Gastrocnemius medialis (tissue), 4 donors: ENCODE measurements around the gene COL23A1.

Source experiments
- CTCF ChIP-seq, 5 experiments: fragments of 450-650 bp in 3 of 5; fragments of 200-600 bp in 2 of 5; sonication (generic) in 2 of 5; IDR thresholded peaks in 4 of 5; conservative IDR thresholded peaks in 1 of 5; 1 replicate in 4 of 5; 2 replicates in 1 of 5; pipeline ENCODE4 v1.5.1; 2016 to 2019; ENCODE audit warnings: antibody characterized with exemption in 5 of 5, mild to moderate bottlenecking in 3 of 5, moderate library complexity in 3 of 5
- POLR2A ChIP-seq, 2 donors: fragments of 450-650 bp; IDR thresholded peaks; one replicate each; pipeline ENCODE4 v1.6.1; 2017; ENCODE audit warnings: antibody characterized with exemption in 2 of 2, mild to moderate bottlenecking in 2 of 2, moderate library complexity in 2 of 2

- TF ChIP-seq CTCF (IDR thresholded peaks at IDR 0.05 in 4 of 5, conservative IDR thresholded peaks at IDR 0.05 in 1 of 5) = no peak
- no peak for TF ChIP-seq POLR2A (IDR thresholded peaks at IDR 0.05)
These were observed 154.6 kb downstream of the COL23A1 start for GRCh38 chr5:178435321-178436238.
